Left cardiac atrium (tissue), 4 donors: Measurements from ENCODE around the gene RELL2. TPM values are rescaled to one million over a fixed set of nuclear protein-coding genes. Genes with fewer than 3 reads are reported as not detected.

Experiments used
- ATAC-seq, 2 donors: fragments of 200-7000 bp; cut with Tn5 transposase; one replicate each; pipeline ENCODE4 v1.9.1; 2020; ENCODE audit warnings: mild to moderate bottlenecking in 2 of 2, moderate library complexity in 2 of 2
- DNase-seq: peaks from one replicate; pipeline ENCODE4 v3.0.0-alpha.2; 2020
- intact Hi-C, 2 donors: fragments of 100-400 bp; cut with DNase I; formaldehyde crosslinking; loops; one replicate each; pipeline versions ENCODE4 v1.14.1 to v1.15.1; 2022 to 2023
- total RNA-seq, 2 donors: library from RNA; stranded (reverse); fragmentation: NEBNext Ultra II Directional; extraction: Animal tissue kit (Norgen Biotek cat#: 25700); gene quantifications; one replicate each; pipeline ENCODE4 v1.2.1, GENCODE V29; 2021
- donor health status: DM: no; HTN: yes; CAD: no.
- donor health status: DM: no; HTN: yes; CAD: no; lungs with severe emphysema.
- donor health status: DM: yes; HTN: yes; CAD: no.
- donor health status: Dilated cardiomyopathy.

Gene RELL2
- total RNA-seq, 2 donors from 2014 or later: 1.4 to 1.6 TPM

DNA sequence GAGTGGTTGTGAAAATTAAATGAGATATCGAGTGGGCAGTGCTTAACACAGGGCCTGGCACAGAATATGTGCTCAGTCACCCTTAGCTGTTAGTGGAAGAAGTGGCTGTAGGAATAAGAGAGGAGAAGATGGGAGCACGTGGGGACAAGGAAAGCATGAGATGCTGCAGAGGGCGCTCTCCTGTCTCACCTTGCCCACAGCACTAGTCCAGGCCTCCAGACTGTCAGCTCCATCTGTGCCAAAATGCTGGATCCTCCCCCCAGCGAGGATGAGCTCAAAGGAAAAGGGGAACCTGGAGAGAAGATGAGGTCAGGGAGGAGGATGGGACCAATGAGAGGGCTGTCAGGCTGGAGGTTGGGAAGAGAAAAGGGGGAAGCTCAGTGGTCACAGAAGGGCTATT is 32.7 kb downstream of the RELL2 start:
- intact Hi-C loops: no loop called here
- DNase-seq (no peak), ATAC-seq (no peak)

DNA sequence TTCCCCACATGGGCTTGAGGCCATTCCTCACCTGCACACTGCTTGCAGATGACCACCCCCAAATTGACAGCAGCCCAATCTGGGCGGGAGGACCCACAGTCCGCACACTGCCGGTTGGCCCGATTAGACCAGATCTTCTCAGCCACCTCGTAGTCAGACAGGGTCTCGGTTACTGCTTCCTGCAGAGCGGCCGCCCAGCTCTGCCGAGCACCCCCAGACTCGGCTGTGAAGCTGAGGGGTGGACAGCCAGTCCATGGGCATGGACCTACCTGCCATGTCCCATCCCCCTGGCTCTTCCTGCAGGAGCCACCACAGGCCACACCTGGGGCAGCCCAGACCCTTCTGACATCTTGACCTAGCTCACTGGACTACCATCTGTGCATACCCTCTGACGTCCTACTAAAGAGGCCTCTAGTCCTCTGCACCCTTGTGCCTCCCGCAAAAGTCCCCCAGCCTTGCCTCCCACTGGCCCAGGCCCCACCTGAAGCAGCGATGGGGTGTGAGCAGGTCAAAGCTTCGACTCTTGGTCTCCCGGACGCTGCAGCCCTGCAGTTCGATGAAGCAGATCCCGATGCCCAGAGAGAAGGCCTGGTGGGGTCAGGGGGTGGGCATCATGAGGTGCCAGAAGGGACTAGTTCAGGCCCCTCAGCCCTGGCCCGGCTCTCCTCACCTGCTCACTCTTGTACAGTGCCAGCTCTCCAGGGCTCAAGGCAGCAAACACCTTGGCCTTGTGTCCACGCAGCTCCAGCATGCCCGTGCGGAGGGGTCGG is 35.5 kb downstream of the RELL2 start:
- DNase-seq: no peak
- ATAC-seq: no peak

DNA sequence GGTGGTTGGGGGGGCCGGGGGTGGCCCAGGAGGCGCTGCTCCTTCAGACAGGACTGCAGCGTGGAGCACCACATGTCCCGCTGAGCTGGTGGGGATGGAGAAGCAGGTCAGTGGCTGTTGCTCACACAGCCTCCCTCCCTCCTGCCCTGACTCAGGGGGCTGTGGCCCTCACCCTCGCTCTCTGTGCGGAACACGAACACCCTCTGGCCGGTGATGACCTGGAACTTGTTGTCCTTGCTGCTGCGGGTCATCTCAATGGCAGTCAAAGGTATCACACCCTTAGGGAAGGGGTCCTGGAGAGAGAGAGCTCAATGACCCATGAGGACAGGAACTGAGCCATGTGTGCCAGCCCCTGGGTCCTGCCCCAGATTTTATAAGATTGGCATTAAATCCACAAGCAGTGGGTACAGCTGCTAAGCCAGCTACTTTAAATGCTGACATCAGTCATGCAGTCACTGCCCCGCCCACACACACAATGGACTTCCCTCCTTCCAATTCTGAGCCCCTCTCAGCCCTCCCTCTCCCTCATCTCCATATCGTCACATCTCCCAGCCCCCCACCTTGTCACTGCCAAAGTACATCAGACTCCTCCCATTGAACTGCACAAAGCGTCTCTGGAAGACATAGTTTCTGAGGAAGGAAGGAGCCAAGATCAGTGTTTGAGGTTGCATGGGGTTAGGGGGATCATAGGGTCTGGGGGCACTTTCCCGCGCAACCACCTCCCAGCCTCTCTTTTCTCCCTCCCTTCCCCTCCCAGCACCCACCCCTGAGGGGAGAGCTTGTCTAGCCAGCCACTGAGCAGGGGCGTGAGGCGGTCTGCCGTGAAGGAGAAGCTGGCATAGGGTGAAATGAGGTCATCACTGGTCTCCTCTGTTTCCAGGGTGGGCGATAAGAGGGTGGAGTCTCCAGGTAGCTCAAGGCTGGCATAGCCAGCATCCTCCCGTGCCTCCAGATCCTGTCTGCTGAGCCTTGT is 36.3 kb downstream of the RELL2 start:
- intact Hi-C loops: no loop called here
- DNase-seq (no peak), ATAC-seq (peak in 1 of 2 donors; percentile 32)

More for the DNA sequence above, 35.5 kb downstream of the RELL2 start:
- intact Hi-C loops: no loop called here

DNA sequence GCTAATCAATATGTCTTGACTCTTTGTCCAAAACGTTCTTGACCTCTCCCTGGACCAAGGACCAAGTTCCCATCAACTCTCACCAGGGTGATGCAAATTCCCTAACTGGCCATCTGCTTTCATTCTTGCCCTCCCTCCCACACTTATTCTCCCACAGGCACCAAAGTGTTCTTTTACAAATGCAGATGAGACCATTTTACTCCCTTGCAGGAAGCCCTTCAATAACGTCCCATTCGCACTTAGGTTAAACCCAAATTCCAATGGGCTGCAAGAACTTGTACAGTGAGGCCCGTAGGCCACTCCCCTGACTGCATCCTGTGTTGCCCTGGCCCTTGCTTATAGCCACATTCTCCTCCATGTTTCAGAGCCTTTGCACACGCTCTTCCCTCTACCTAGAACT is 38.0 kb downstream of the RELL2 start:
- ATAC-seq (no peak), DNase-seq (no peak)

DNA sequence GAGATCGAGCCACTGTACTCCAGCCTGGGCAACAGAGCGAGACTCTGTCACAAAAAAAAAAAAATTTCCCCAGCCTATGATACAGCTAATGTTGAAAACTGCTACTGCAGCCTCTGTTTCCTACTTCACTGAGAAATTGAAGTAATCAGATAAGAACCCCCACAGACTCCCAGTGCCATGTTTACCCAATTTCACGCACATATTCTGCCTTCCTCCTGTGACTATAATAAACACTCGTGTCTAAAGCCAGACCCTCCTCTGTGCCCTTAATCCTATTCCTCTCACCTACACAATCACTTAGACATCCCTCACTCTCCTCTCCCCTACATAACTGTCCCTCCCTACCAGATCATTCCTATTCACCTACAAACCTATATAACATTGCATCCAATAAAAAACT is 38.9 kb downstream of the RELL2 start:
- ATAC-seq: no peak
- intact Hi-C loops: no loop called here
- DNase-seq: no peak

More for the DNA sequence above, 38.0 kb downstream of the RELL2 start:
- intact Hi-C loops: no loop called here

DNA sequence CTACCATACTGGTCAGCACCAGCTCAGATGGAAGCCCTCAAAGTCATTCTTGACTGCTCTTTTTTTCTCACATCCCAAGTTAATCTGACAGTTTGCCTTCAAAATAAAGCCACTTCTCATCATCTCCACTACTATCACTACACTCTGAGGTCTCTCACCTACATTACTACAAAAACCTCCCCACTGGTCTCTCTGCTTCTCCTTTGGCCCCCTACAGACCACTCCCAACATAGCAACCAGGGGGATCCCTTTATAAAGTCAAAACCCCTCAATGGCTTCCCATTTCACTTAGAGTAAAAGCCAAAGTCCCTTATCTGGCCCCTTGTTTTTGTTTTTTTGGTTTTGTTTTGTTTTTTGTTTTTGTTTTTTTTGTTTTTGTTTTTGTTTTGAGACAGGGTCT is 40.6 kb downstream of the RELL2 start:
- DNase-seq (no peak), ATAC-seq (no peak)
- intact Hi-C loops: no loop called here

DNA sequence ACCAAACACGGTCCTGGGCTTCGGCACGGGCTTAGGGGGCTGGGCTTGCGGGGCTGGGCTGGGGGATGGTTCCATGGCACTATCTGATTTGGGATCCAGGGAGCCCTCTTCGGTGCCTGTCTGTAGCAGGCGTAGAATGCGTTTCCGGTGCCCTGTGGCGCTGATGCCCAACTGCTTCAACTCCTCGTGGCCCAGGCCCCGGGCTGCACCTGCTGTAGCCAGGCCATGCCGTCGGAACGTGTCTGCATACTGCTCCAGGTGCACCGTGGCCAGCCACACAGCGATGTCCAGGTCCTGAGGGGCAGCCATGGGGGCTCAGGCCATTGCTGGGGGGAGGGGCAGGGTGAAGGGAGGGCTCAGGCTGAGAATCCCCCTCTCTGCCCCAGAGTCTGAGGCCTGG is 43.4 kb downstream of the RELL2 start:
- intact Hi-C loops: no loop called here
- ATAC-seq: no peak
- DNase-seq: no peak

DNA sequence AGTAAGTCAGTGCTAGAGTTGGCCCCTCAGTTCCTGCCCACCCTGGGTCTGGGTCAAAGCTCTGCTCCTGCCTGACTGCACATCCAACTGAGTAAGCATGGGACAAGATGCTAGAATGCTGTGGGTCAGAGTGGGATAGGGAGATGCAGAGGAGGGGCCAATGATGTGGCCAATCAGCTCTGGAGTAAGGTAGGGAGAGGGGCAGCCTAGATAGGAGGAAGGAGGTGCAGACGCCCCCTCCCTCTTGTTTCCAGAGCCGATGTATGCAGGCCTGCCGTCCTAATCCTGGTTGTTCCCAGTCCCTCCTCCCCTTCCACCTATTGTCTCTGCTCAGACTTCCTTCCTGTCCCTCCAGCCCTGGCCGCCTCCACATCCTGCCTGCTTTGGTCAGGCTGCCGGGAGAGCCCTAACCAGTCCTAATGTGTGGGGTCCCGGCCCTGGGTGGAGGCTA is 44.0 kb downstream of the RELL2 start:
- peak; percentile 25 to 54 for ATAC-seq
- intact Hi-C loops: no loop called here
- peak; percentile 86 for DNase-seq

DNA sequence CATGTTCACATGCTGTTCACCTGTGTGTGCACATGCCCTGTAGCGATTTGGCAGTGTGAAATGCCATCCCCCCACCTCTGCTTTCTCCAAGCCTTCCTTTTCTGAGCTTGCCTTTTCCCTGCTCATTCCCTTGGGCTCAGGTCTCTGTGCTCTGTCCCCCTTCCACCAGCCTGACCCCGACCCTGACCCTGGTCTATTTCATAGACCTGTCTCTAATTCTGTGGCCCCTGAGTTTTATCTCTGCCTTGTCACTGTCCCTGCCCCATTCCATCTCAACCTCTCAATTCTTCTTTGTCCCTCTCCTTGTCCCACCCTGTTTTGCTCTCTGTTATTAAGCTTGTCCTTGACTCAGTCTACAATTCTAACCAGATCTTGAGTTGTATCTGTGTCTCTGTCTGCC is 44.5 kb downstream of the RELL2 start:
- intact Hi-C loops: no loop called here
- ATAC-seq (no peak), DNase-seq (no peak)

DNA sequence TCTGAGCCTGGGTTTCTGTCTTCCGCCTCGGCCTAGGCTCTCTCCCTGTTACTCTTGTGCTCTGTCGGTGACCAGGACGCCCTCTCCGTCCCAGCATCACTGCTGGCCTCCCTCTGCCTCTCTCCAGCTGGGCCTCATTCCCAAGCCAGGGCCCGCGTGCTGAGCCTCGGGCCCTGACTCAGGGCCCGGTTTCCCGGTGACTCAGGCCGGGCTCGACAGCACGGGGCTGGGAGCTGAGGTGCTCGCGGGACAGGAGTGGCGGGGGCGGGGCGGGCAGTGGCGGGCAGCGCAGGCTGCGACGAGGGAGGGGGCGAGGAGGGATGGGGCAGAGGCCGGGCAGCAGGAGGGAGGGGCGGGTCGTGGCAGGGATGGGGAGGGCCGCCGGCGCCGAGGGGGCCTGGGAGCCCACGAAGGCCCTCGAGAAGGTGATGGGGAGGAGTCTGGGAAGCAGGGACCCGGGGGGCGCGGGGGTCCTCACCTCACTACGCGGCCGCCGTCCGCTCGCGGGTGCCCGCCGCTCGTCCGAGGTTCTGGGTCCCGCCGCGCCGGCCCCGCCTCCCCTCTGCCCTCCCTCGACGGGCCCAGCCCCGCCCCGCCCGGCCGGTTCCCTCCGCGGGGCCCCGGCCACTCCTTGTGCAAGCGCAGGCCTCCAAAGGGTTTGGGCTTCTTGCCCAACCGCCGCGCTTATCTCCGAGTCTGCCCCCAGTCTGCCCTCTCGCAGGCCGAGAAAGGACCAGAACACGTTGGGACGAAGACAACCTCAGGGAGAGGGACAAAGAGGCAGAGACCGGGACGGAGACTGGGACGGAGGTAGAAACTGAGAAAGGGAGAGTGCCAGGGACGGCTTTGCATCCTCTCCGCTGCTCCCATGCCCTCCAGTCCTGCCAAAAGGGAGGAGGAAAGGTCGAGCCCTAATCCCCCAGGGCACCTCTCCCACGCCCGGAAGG is 45.2 kb downstream of the RELL2 start, which contains the start of gene ARAP3:
Gene ARAP3, minus strand, starts transcription at position 536 of the 947 bp plus-strand sequence. CDS start 1,744 bp downstream, outside the sequence.
- peak; percentile 94 for DNase-seq
- ATAC-seq: peak; percentile 91 to 95
- intact Hi-C loops: no loop called here

DNA sequence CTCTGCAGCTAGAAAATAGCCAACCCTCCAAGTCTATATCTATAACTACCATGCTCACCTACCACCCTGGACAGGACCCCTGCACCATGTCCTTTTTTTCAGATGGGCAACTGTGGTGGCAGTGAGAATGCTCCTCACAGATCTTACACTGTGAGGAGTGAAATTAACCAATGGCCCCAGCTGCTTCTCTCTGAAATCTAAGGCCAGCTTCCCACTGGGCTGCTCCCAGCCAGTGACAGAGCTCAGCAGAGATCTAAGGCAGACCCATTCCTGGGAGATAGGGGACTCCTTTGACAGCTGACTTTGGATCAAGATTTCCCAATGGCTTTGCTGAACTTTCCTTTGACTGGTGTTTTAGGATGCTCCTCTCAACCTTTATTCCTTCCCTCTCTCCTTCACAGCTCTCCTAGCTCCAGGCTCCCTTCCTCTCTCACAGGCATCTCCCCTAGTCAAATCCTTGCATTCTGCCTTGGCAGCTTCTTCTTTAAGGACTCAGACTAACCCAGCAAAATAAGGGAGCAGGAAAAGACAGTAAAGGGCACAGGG is 46.9 kb downstream of the RELL2 start:
- intact Hi-C loops: no loop called here
- ATAC-seq: no peak

DNA sequence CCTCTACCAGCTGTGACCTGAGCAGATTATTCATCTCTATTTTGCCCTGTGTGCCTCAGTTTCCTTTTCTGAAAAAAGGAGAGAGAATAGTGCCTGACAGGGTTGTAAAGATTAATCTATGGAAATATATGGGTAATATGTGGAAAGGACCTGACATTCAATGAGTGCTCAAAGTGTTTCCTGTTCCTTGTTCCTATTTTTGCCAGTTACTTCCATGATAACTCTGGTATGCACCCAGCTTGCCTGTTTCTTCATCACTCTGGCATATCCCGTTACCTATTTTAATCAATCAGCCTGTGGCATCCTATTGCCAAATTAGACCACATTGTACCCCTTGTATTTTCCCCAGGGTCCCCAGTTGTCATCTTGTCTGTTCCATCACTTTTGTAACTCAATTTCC is 48.8 kb downstream of the RELL2 start:
- intact Hi-C loops: loop anchor here in 1 of 2 donors (5.0 kb wide), 1 partner anchor 197 kb away; no protein-coding TSS in a partner anchor
- no peak for ATAC-seq

More for the DNA sequence above, 46.9 kb downstream of the RELL2 start:
- DNase-seq: no peak

DNA sequence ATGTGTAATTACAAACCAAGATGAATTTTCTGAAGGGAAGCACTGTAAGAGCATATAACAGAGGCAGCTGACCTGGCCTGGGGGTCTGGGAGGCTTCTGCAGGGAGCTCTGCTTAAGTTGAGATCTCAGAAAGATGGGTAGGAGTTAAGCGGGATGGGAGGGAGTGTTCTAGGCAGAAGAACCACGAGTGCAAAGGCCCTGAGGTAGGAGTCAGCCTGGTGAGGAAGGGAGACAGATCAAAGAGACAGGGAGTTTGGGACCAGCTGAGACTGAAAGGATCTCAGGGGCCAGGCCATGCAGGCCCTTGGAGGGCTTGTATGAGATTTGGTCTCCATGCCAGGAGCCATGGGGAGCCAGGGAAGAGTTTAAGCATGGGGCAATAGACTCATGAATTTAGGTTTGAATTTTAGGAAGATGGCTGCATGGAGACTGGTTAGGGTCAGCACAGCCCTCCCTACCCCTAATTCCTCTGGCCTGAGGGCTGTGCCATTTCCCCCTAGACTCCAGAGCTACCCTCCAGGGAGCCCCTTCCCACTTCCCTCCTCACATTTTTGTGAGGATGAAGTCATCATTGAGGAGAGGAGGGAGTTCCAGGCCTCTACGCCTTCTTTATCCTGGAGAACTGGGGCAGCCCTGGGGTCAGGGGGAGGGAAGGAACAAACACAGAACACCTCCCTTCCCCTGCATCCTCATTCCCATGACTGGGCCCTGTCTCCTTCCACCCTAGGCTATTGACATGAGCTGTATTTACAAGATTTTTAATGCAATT is 50.0 kb downstream of the RELL2 start:
- intact Hi-C loops: loop anchor here in 1 of 2 donors (5.0 kb wide), 1 partner anchor 195 kb away; no protein-coding TSS in a partner anchor
- no peak for DNase-seq

More for the DNA sequence above, 48.8 kb downstream of the RELL2 start:
- DNase-seq: no peak

More for the DNA sequence above, 50.0 kb downstream of the RELL2 start:
- ATAC-seq: no peak

Other genes with a start within 250 kb of the RELL2 start
- 1 to 10 TPM; 4.4 to 4.5 TPM for gene PCDHGB4, start 249.3 kb upstream of the RELL2 start, total RNA-seq
- 1 to 10 TPM; 2.9 to 3.7 TPM for gene PCDHGA8, start 244.4 kb upstream of the RELL2 start, total RNA-seq
- 1 to 10 TPM; 6.4 to 7.7 TPM for gene PCDHGB5, start 239.1 kb upstream of the RELL2 start, total RNA-seq
- 1 to 10 TPM; 3.6 to 4.0 TPM for gene PCDHGA9, start 234.2 kb upstream of the RELL2 start, total RNA-seq
- 1 to 10 TPM; 4.9 to 5.2 TPM for gene PCDHGB6, start 229.0 kb upstream of the RELL2 start, total RNA-seq
- gene PCDHGA10, start 224.0 kb upstream of the RELL2 start, total RNA-seq: 1 to 10 TPM; 3.3 to 4.6 TPM
- 1 to 10 TPM; 7.6 to 8.8 TPM for gene PCDHGB7, start 219.3 kb upstream of the RELL2 start, total RNA-seq
- 1 to 10 TPM; 3.2 to 3.5 TPM for gene PCDHGA11, start 215.9 kb upstream of the RELL2 start, total RNA-seq
- 1 to 10 TPM; 4.5 to 6.5 TPM for gene PCDHGA12, start 206.5 kb upstream of the RELL2 start, total RNA-seq
- 10 to 100 TPM; 33.7 to 39.1 TPM for gene PCDHGC3, start 161.0 kb upstream of the RELL2 start, total RNA-seq
- 1 to 10 TPM; 1.4 to 1.7 TPM for gene PCDHGC4, start 152.0 kb upstream of the RELL2 start, total RNA-seq
- 1 to 10 TPM in 1 of 2 donors, under 1 TPM in 1; 0.97 to 1.7 TPM for gene PCDHGC5, start 147.9 kb upstream of the RELL2 start, total RNA-seq
- 10 to 100 TPM; 25.9 to 39.4 TPM for gene DIAPH1, start 18.0 kb upstream of the RELL2 start, total RNA-seq
- gene HDAC3, start 148 bp upstream of the RELL2 start, total RNA-seq: 10 to 100 TPM; 21.1 to 29.8 TPM
- gene FCHSD1, start 14.4 kb downstream of the RELL2 start, total RNA-seq: 1 to 10 TPM; 6.1 to 7.3 TPM
- 10 to 100 TPM; 10.1 to 18.7 TPM for gene ARAP3, start 45.2 kb downstream of the RELL2 start, total RNA-seq
- gene PCDH1, start 241.4 kb downstream of the RELL2 start, total RNA-seq: 10 to 100 TPM; 20.7 to 36.0 TPM